ENCODE results near the gene SSU72.
"Not testable (repeated sequence)": the region's sequence is repeated elsewhere in the genome, so short reads cannot be mapped to it uniquely, and the experiment has no call there.

DNA sequence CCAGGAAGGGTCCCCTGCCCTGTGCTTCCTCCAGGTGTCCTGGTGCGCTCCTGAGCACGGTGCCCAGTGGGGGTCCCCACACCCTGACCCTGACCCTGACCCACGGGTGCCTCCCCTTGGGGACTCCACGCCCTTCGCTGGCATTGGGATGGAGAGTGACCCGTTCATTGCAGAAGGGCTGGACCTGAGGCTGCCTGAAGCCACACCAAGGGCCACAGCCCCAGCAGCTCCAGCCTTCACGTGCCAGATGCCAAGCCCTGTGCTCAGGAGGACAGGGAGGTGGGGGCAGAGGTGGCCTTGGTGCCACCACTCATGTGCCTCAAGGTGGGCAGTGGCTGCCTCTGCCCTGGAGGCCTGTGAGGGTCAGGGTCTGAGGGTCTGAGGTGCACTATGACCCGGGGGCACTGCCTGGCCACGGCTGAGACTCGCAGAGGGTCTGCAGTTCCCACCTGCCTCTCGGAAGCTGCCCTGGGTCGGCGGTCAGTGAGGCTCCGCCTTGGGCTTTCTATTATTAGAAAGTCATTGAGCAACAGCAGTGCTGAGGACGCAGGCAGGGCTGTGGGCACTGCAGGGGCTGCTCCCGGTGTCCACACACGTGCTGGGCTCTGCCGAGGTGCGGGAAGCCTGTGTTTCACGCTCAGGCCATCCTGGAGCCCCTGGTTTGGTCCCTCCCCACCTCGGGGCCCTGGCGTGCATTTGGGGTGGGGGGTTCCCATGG is 41.3 kb downstream of the SSU72 start:
- TF ChIP-seq, protein P1, sequence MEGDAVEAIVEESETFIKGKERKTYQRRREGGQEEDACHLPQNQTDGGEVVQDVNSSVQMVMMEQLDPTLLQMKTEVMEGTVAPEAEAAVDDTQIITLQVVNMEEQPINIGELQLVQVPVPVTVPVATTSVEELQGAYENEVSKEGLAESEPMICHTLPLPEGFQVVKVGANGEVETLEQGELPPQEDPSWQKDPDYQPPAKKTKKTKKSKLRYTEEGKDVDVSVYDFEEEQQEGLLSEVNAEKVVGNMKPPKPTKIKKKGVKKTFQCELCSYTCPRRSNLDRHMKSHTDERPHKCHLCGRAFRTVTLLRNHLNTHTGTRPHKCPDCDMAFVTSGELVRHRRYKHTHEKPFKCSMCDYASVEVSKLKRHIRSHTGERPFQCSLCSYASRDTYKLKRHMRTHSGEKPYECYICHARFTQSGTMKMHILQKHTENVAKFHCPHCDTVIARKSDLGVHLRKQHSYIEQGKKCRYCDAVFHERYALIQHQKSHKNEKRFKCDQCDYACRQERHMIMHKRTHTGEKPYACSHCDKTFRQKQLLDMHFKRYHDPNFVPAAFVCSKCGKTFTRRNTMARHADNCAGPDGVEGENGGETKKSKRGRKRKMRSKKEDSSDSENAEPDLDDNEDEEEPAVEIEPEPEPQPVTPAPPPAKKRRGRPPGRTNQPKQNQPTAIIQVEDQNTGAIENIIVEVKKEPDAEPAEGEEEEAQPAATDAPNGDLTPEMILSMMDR (conservative IDR thresholded peaks at IDR 0.05 in 1 of 2, IDR thresholded peaks at IDR 0.05 in 1 of 2; ENCODE audit: low read depth in 1 of 2, low read length in 2 of 2): not testable (repeated sequence)
- TF ChIP-seq EZH2 (IDR thresholded peaks at IDR 0.05; ENCODE audit: low read length, missing control alignments): not testable (repeated sequence)

Measured in fibroblast of lung (primary cell).